Astrocyte (in vitro differentiated cells and primary cell): ENCODE data around the gene ATP9A. TPM values are rescaled to one million over a fixed set of nuclear protein-coding genes. Genes with fewer than 3 reads are reported as not detected.

Source experiments
- DNase-seq: peaks from one replicate; pipeline ENCODE4 v3.0.0-alpha.2; 2010; ENCODE audit warnings: low read depth
- FAIRE-seq: peaks from 2 replicates; lab custom pipeline; 2011; peaks lifted over from hg19 to GRCh38; lab: Jason Lieb, UNC
- H2AFZ ChIP-seq: 2 replicates; pipeline ENCODE4 v1.6.0; 2012; ENCODE audit warnings: low read depth, low read length, inconsistent platforms
- H3K27ac ChIP-seq: 2 replicates; pipeline ENCODE4 v1.5.1; 2011; ENCODE audit warnings: low read depth, low read length, inconsistent platforms
- H3K27me3 ChIP-seq: 2 replicates; pipeline ENCODE4 v1.6.0; 2011; ENCODE audit warnings: low read length, inconsistent platforms; ENCODE audit not compliant: insufficient read depth
- H3K36me3 ChIP-seq: 2 replicates; pipeline ENCODE4 v1.5.1; 2011; ENCODE audit warnings: low read length, inconsistent platforms; ENCODE audit not compliant: insufficient read depth
- H3K4me1 ChIP-seq: 2 replicates; pipeline ENCODE4 v1.5.1; 2011; ENCODE audit warnings: low read length, inconsistent platforms; ENCODE audit not compliant: insufficient read depth
- H3K4me2 ChIP-seq: 2 replicates; pipeline ENCODE4 v1.6.0; 2012; ENCODE audit warnings: low read length, inconsistent platforms
- H3K4me3 ChIP-seq: 2 replicates; pipeline ENCODE4 v1.5.1; 2011; ENCODE audit warnings: low read depth, mild to moderate bottlenecking, low read length, inconsistent platforms; ENCODE audit not compliant: insufficient read depth
- H3K79me2 ChIP-seq: 2 replicates; pipeline ENCODE4 v1.6.0; 2012; ENCODE audit warnings: mild to moderate bottlenecking, low read length, inconsistent platforms; ENCODE audit not compliant: insufficient read depth
- H3K9ac ChIP-seq: 2 replicates; pipeline ENCODE4 v1.6.0; 2012; ENCODE audit warnings: mild to moderate bottlenecking, low read length, inconsistent platforms
- H3K9me3 ChIP-seq: 2 replicates; pipeline ENCODE4 v1.5.1; 2012; ENCODE audit warnings: low read depth, mild to moderate bottlenecking, low read length, inconsistent platforms; ENCODE audit not compliant: insufficient read depth
- H4K20me1 ChIP-seq: 2 replicates; pipeline ENCODE4 v1.6.0; 2012; ENCODE audit warnings: low read length, inconsistent platforms; ENCODE audit not compliant: insufficient read depth
- H3K27ac Mint-ChIP-seq: one replicate; pipeline ENCODE4 v1.8.0; 2021; ENCODE audit warnings: mild to moderate bottlenecking, mixed read lengths; ENCODE audit not compliant: unreplicated experiment
- H3K27me3 Mint-ChIP-seq: one replicate; pipeline ENCODE4 v1.8.0; 2021; ENCODE audit warnings: low read depth, mixed read lengths; ENCODE audit not compliant: unreplicated experiment
- H3K36me3 Mint-ChIP-seq: one replicate; pipeline ENCODE4 v1.8.0; 2021; ENCODE audit warnings: low read depth, mixed read lengths; ENCODE audit not compliant: unreplicated experiment
- H3K4me1 Mint-ChIP-seq: one replicate; pipeline ENCODE4 v1.8.0; 2021; ENCODE audit warnings: low read depth, mixed read lengths; ENCODE audit not compliant: unreplicated experiment
- H3K4me3 Mint-ChIP-seq: one replicate; pipeline ENCODE4 v1.8.0; 2021; ENCODE audit warnings: mild to moderate bottlenecking, moderate library complexity, mixed read lengths; ENCODE audit not compliant: unreplicated experiment
- H3K9me3 Mint-ChIP-seq: one replicate; pipeline ENCODE4 v1.8.0; 2021; ENCODE audit warnings: mild to moderate bottlenecking, mixed read lengths; ENCODE audit not compliant: unreplicated experiment
- EZH2 ChIP-seq: IDR thresholded peaks from 2 replicates; pipeline ENCODE4 v1.6.1; 2012; ENCODE audit warnings: mild to moderate bottlenecking, low read length, inconsistent platforms; ENCODE audit not compliant: insufficient read depth
- total RNA-seq: library from RNA; stranded (reverse); gene quantifications from 2 replicates; pipeline ENCODE4 v1.2.1, GENCODE V29; 2021
- TF ChIP-seq, protein P1 (sequence below): IDR thresholded peaks from 2 replicates; pipeline ENCODE4 v1.5.1; 2011; ENCODE audit warnings: low read depth, mild to moderate bottlenecking, inconsistent platforms, low read length, moderate library complexity; ENCODE audit not compliant: insufficient read depth

Gene ATP9A
- total RNA-seq, 1 donor from 2014 or later: 12.9 TPM

- no peaks in the 10 kb centered on the region for H3K27me3 Mint-ChIP-seq
- H3K4me1 Mint-ChIP-seq: peaks cover 25% of the 10 kb centered on the region
- Histone ChIP-seq H2AFZ (no peak overlapping the region), H3K27me3 (no peaks in the 10 kb centered on the region), H3K9ac (peak overlapping the region; percentile 99), H4K20me1 (peaks cover 25% of the 10 kb centered on the region), H3K4me1 (peaks cover 27% of the 10 kb centered on the region), H3K4me2 (peak overlapping the region; percentile 99), H3K79me2 (peaks cover 16% of the 10 kb centered on the region), H3K4me3 (peak overlapping the region; percentile 84), H3K9me3 (no peaks in the 10 kb centered on the region), H3K36me3 (no peaks in the 10 kb centered on the region), H3K27ac (no peak overlapping the region)
- DNase-seq (peak; percentile 44), FAIRE-seq (no peak)
- H3K27ac Mint-ChIP-seq: peak overlapping the region; percentile 3
- peaks cover under 1% of the 10 kb centered on the region for H3K9me3 Mint-ChIP-seq
- H3K36me3 Mint-ChIP-seq: peaks cover 5% of the 10 kb centered on the region
- peak overlapping the region; percentile 85 for H3K4me3 Mint-ChIP-seq
- TF ChIP-seq, protein P1, sequence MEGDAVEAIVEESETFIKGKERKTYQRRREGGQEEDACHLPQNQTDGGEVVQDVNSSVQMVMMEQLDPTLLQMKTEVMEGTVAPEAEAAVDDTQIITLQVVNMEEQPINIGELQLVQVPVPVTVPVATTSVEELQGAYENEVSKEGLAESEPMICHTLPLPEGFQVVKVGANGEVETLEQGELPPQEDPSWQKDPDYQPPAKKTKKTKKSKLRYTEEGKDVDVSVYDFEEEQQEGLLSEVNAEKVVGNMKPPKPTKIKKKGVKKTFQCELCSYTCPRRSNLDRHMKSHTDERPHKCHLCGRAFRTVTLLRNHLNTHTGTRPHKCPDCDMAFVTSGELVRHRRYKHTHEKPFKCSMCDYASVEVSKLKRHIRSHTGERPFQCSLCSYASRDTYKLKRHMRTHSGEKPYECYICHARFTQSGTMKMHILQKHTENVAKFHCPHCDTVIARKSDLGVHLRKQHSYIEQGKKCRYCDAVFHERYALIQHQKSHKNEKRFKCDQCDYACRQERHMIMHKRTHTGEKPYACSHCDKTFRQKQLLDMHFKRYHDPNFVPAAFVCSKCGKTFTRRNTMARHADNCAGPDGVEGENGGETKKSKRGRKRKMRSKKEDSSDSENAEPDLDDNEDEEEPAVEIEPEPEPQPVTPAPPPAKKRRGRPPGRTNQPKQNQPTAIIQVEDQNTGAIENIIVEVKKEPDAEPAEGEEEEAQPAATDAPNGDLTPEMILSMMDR: no peak
- TF ChIP-seq EZH2: no peak
Measured at GRCh38 chr20:51560550-51561307, 207.5 kb downstream of the ATP9A start.

- no peaks in the 10 kb centered on the region for H3K36me3 ChIP-seq
- DNase-seq (no peak), FAIRE-seq (no peak)
- Mint-ChIP-seq H3K4me1 (peaks cover 27% of the 10 kb centered on the region), H3K27ac (no peak overlapping the region), H3K36me3 (peaks cover 9% of the 10 kb centered on the region), H3K4me3 (peak overlapping the region; percentile 17), H3K27me3 (no peaks in the 10 kb centered on the region), H3K9me3 (peaks cover 4% of the 10 kb centered on the region)
- H4K20me1 ChIP-seq: peaks cover 25% of the 10 kb centered on the region
- H3K27me3 ChIP-seq: no peaks in the 10 kb centered on the region
- H3K27ac ChIP-seq: no peak overlapping the region
- peaks cover 16% of the 10 kb centered on the region for H3K79me2 ChIP-seq
- TF ChIP-seq, protein P1: no peak
- no peak for TF ChIP-seq EZH2
- H3K9me3 ChIP-seq: no peaks in the 10 kb centered on the region
- peak overlapping the region; percentile 84 for H3K4me3 ChIP-seq
- peaks cover 23% of the 10 kb centered on the region for H3K4me1 ChIP-seq
- H3K4me2 ChIP-seq: peak overlapping the region; percentile 99
- H3K9ac ChIP-seq: peak overlapping the region; percentile 99
- H2AFZ ChIP-seq: no peak overlapping the region
Measured at GRCh38 chr20:51560042-51560441, 208.1 kb downstream of the ATP9A start.
